K562 (cell line): ENCODE results near the gene DTWD2. TPM values are rescaled to one million over a fixed set of nuclear protein-coding genes. Genes with fewer than 3 reads are reported as not detected.

Experiments
- ATAC-seq: fragments of 200-7000 bp; cut with Tn5 transposase; 3 replicates; pipeline ENCODE4 v1.9.1; 2020; ENCODE audit warnings: moderate library complexity
- BruUV-seq: library from RNA; stranded (reverse); fragments of 400-500 nt; replicated peaks from 2 replicates; lab custom pipeline; 2021; lab: Mats Ljungman, UMichigan
- CTCF ChIA-PET: fragments of 300-600 bp; formaldehyde crosslinking; extraction: SDS; loops from one replicate; lab custom pipeline; 2021; ENCODE audit warnings: low intra/inter-chr PET ratio; lab: Yijun Ruan, JAX
- POLR2A ChIA-PET: fragments of 300-600, 350-650 bp; sonication (Branson Sonifier 250); formaldehyde crosslinking; extraction: SDS; loops from one replicate; lab custom pipeline; 2021; ENCODE audit warnings: antibody characterized with exemption, inconsistent platforms; lab: Yijun Ruan, JAX
- DNase-seq, 4 experiments: peaks; one replicate each; pipeline versions ENCODE4 v3.0.0 to v3.0.0-alpha.2; 2011 to 2018; ENCODE audit warnings: low spot score in 3 of 4, mixed read lengths in 3 of 4; ENCODE audit errors: extremely low read depth in 1 of 4
- FAIRE-seq: peaks from 2 replicates; lab custom pipeline; 2011; peaks lifted over from hg19 to GRCh38; lab: Jason Lieb, UNC
- H2AFZ ChIP-seq: 2 replicates; pipeline ENCODE4 v1.6.0; 2011; ENCODE audit warnings: low read depth, low read length, control low read depth, inconsistent platforms
- H3K27ac ChIP-seq: fragments of 200-600 bp; 3 replicates; pipeline ENCODE4 v1.8.0; 2011; ENCODE audit warnings: low read depth, mild to moderate bottlenecking, control low read depth, inconsistent platforms, low read length, moderate library complexity, mixed read lengths; ENCODE audit errors: extremely low read depth
- H3K27me3 ChIP-seq, 2 experiments: fragments of 300-600 bp in 1 of 2; 2 replicates in 1 of 2; 3 replicates in 1 of 2; pipeline versions ENCODE4 v1.6.0 to v1.8.0; 2011; ENCODE audit warnings: inconsistent platforms in 2 of 2, low read length in 2 of 2, mild to moderate bottlenecking in 1 of 2, mixed read lengths in 1 of 2, moderate library complexity in 1 of 2; ENCODE audit not compliant: control insufficient read depth in 2 of 2, insufficient read depth in 2 of 2
- H3K36me3 ChIP-seq: fragments of 300-600 bp; 3 replicates; pipeline ENCODE4 v1.8.0; 2011; ENCODE audit warnings: mild to moderate bottlenecking, low read length, inconsistent platforms; ENCODE audit not compliant: control insufficient read depth, insufficient read depth
- H3K4me1 ChIP-seq, 2 experiments: fragments of 200-600 bp in 1 of 2; replicated peaks in 1 of 2; 2 replicates in 1 of 2; 3 replicates in 1 of 2; pipeline versions ENCODE4 v1.5.1 to v1.8.0; 2011; ENCODE audit warnings: inconsistent platforms in 2 of 2, low read length in 2 of 2, mild to moderate bottlenecking in 1 of 2, mixed read lengths in 1 of 2, moderate library complexity in 1 of 2; ENCODE audit not compliant: control insufficient read depth in 2 of 2, insufficient read depth in 2 of 2
- H3K4me2 ChIP-seq: 2 replicates; pipeline ENCODE4 v1.6.1; 2011; ENCODE audit warnings: low read length, control low read depth, inconsistent platforms, mixed read lengths; ENCODE audit not compliant: insufficient read depth
- H3K4me3 ChIP-seq: fragments of 200-600 bp; sonication (generic), shearing (Covaris generic); 2 replicates; pipeline ENCODE4 v1.5.1; 2016; ENCODE audit warnings: control low read depth, inconsistent platforms
- H3K79me2 ChIP-seq: fragments of 200-600 bp; 3 replicates; pipeline ENCODE4 v1.8.0; 2011; ENCODE audit warnings: low read length, inconsistent platforms; ENCODE audit not compliant: control insufficient read depth, insufficient read depth
- H3K9ac ChIP-seq, 2 experiments: 2 replicates each; pipeline versions ENCODE4 v1.6.0 to v1.6.1; 2011; ENCODE audit warnings: low read depth in 2 of 2, low read length in 2 of 2, control low read depth in 1 of 2, inconsistent platforms in 1 of 2, mild to moderate bottlenecking in 1 of 2, mixed read lengths in 1 of 2; ENCODE audit not compliant: insufficient read depth in 1 of 2
- H3K9me1 ChIP-seq: one replicate; pipeline ENCODE4 v1.6.0; 2011; ENCODE audit warnings: inconsistent platforms, mild to moderate bottlenecking, low read length, moderate library complexity; ENCODE audit not compliant: control insufficient read depth, insufficient read depth
- H3K9me3 ChIP-seq: replicated peaks from 2 replicates; pipeline ENCODE4 v1.5.1; 2011; ENCODE audit warnings: low read depth, low read length, inconsistent platforms; ENCODE audit not compliant: control insufficient read depth, insufficient read depth
- H4K20me1 ChIP-seq: replicated peaks from 2 replicates; pipeline ENCODE4 v1.6.1; 2011; ENCODE audit warnings: low read length, inconsistent platforms, mixed read lengths; ENCODE audit not compliant: control insufficient read depth, insufficient read depth
- ARID3B ChIP-seq: fragments of 250-450 bp; sonication (Bioruptor Pico); IDR thresholded peaks from 2 replicates; pipeline ENCODE4 v1.4.0; 2020; ENCODE audit warnings: borderline replicate concordance
- EGR1 ChIP-seq: fragments of 450-650 bp; conservative IDR thresholded peaks from 2 replicates; pipeline ENCODE4 v1.6.1; 2017; ENCODE audit warnings: mild to moderate bottlenecking
- IFI16 ChIP-seq: fragments of 250-450 bp; sonication (Bioruptor Pico); IDR thresholded peaks from 2 replicates; pipeline ENCODE4 v2.1.2; 2022; ENCODE audit warnings: mild to moderate bottlenecking, inconsistent platforms
- MAFK ChIP-seq: IDR thresholded peaks from 2 replicates; pipeline ENCODE4 v1.6.1; 2011; ENCODE audit warnings: low read length, improper control_type of control experiment
- NR2C2 ChIP-seq, 2 experiments: fragments of 200-800 bp in 1 of 2; sonication (Bioruptor generic) in 1 of 2; sonication (generic) in 1 of 2; formaldehyde crosslinking in 1 of 2; IDR thresholded peaks; 2 replicates each; pipeline versions ENCODE4 v1.6.1 to v1.8.0; 2016 to 2022; ENCODE audit warnings: mild to moderate bottlenecking in 1 of 2, missing compliant biosample characterization in 1 of 2, missing genetic modification characterization in 1 of 2, missing genetic modification reagents in 1 of 2
- PHB2 ChIP-seq: fragments of 450-650 bp; IDR thresholded peaks from 2 replicates; pipeline ENCODE4 v1.6.1; 2017; ENCODE audit warnings: low read depth
- RBM15 ChIP-seq: fragments of 200-400 bp; formaldehyde crosslinking; IDR thresholded peaks from 2 replicates; pipeline ENCODE4 v1.6.1; 2018; ENCODE audit warnings: mild to moderate bottlenecking, low read length, moderate library complexity; ENCODE audit not compliant: insufficient read depth
- SIX5 ChIP-seq, 2 experiments: IDR thresholded peaks; 2 replicates each; pipeline ENCODE4 v1.6.1; 2011; ENCODE audit warnings: low read length in 2 of 2, borderline replicate concordance in 1 of 2, low read depth in 1 of 2, mild to moderate bottlenecking in 1 of 2, moderate library complexity in 1 of 2; ENCODE audit not compliant: insufficient read depth in 1 of 2
- TCF15 ChIP-seq: fragments of 250-450 bp; sonication (Bioruptor Pico); IDR thresholded peaks from 2 replicates; pipeline ENCODE4 v1.8.0; 2022; ENCODE audit warnings: moderate library complexity, mild to moderate bottlenecking, inconsistent platforms
- XRCC3 ChIP-seq: fragments of 450-650 bp; IDR thresholded peaks from 2 replicates; pipeline ENCODE4 v1.6.1; 2017; ENCODE audit warnings: mild to moderate bottlenecking, moderate library complexity
- ZKSCAN8 ChIP-seq: fragments of 200-800 bp; sonication (Bioruptor generic); IDR thresholded peaks from 2 replicates; pipeline ENCODE4 v1.6.1; 2016; ENCODE audit warnings: missing genetic modification characterization, missing compliant biosample characterization
- ZNF561 ChIP-seq: fragments of 450-650 bp; formaldehyde crosslinking; conservative IDR thresholded peaks from 2 replicates; pipeline ENCODE4 v1.4.0; 2020; ENCODE audit warnings: mild to moderate bottlenecking, moderate library complexity
- WGBS: fragments of 100-300 bp; shearing (Covaris generic); methylation state at CpG from one replicate; pipeline ENCODE4 v1.1.6; 2016; ENCODE audit warnings: low coverage, mixed read lengths; ENCODE audit not compliant: insufficient coverage; ENCODE audit errors: missing lambda C conversion rate; 5-methylcytosine and 5-hydroxymethylcytosine counted together
- in situ Hi-C: fragments of 300-500 bp; cut with MboI; formaldehyde crosslinking; loops from 4 replicates; pipeline ENCODE4 v1.15.0; 2018; ENCODE audit warnings: inconsistent platforms, mixed read lengths
- intact Hi-C: fragments of 100-400 bp; cut with micrococcal nuclease; formaldehyde crosslinking; loops from 2 replicates; pipeline ENCODE4 v1.14.2; 2022
- polyA plus RNA-seq, 8 experiments: library from polyadenylated mRNA; depleted of rRNA in 4 of 8; stranded (reverse) in 5 of 8; unstranded in 3 of 8; fragments of >200 nt; fragmentation: Nextera tagmentation in 2 of 8; fragmentation: Illumina TruSeq in 1 of 8; extraction: Ambion mirVana in 2 of 8; extraction: Trizol in 1 of 8; gene quantifications; 2 replicates each; pipeline versions ENCODE4 v1.2.1 to v1.2.3, GENCODE V29; 2011 to 2014; ENCODE audit warnings: inconsistent platforms in 1 of 8, missing spikeins in 1 of 8
- total RNA-seq, 7 experiments: library from RNA; depleted of rRNA in 6 of 7; stranded (reverse); fragments of >200 nt in 6 of 7; fragmentation: Illumina TruSeq in 2 of 7; extraction: Trizol in 2 of 7; gene quantifications; 2 replicates each; pipeline versions ENCODE4 v1.2.1 to v1.2.3, GENCODE V29; 2011 to 2021; ENCODE audit warnings: low replicate concordance in 1 of 7
- TF ChIP-seq, protein P1 (sequence below), 2 experiments: fragments of 450-650 bp; formaldehyde crosslinking in 1 of 2; IDR thresholded peaks; 2 replicates each; pipeline versions ENCODE4 v1.4.0 to v1.6.1; 2014 to 2020; ENCODE audit warnings: mild to moderate bottlenecking in 2 of 2, borderline replicate concordance in 1 of 2, low read depth in 1 of 2

The DTWD2 gene
- total and polyA plus RNA-seq, 9 of the 15 experiments (the other 6 are each of a cell fraction or from before 2014, with no cell fraction given), result 0.99 to 10.8 (median 4.1) TPM

DNA sequence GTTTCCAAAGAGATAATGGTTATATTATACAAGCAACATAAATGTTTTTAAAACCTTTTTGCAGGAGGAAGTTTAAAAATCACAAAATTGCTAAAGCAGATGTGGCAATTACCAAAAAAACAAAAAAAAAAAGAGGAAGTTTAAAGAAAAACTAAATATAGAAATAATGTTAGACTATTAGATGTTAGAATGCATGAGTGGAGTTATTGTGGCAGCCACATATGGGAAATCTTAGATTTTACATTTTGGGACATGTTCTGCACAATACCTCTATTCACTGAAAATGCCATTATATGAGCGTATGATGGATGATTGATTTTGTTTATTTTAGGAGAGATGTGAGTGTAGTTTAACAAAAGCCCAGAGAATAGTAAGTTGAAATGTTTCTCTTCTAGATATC is 31.2 kb upstream of the DTWD2 start:
- FAIRE-seq (no peak), ATAC-seq (no peak), DNase-seq (no peak)
- ChIA-PET POLR2A (no interaction called here), CTCF (interaction anchor here (1.1 kb wide), 1 partner anchor 392 kb away, joined by 3 read pairs; no protein-coding TSS in a partner anchor)
- no peaks in the 10 kb centered on the region for H4K20me1 ChIP-seq
- no peak overlapping the region for H3K4me3 ChIP-seq
- no peaks in the 10 kb centered on the region for H3K36me3 ChIP-seq
- no peaks in the 10 kb centered on the region for H3K9me3 ChIP-seq
- H3K9me1 ChIP-seq, result no peaks in the 10 kb centered on the region
- intact Hi-C loops, result no loop called here
- H2AFZ ChIP-seq, result no peak overlapping the region
- BruUV-seq, result no TSS peak
- in situ Hi-C loops, result no loop called here
- no peaks in the 10 kb centered on the region for H3K4me1 ChIP-seq
- no peaks in the 10 kb centered on the region for H3K79me2 ChIP-seq
- H3K27ac ChIP-seq, result no peak overlapping the region
- 82% methylated on average over 1 of the region's 1 CpG for WGBS
- H3K27me3 ChIP-seq, result no peaks in the 10 kb centered on the region
- H3K9ac ChIP-seq, result no peak overlapping the region
- H3K4me2 ChIP-seq, result no peak overlapping the region
- TF ChIP-seq PHB2 (no peak), XRCC3 (no peak), TCF15 (CRISPR knock-in tag) (no peak), ARID3B (CRISPR knock-in tag) (no peak), NR2C2 (CRISPR knock-in tag; IDR thresholded peaks at IDR 0.05) (no peak), NR2C2 (tag; IDR thresholded peaks at IDR 0.05) (no peak), EGR1 (no peak), ZNF561 (CRISPR knock-in tag) (no peak), SIX5 (IDR thresholded peaks at IDR 0.05; ENCODE audit: borderline replicate concordance in 1 of 2, insufficient read depth in 1 of 2, low read depth in 1 of 2, low read length in 2 of 2) (no peak), ZKSCAN8 (CRISPR knock-in tag) (no peak), RBM15 (no peak), IFI16 (CRISPR knock-in tag) (no peak), MAFK (no peak)
- TF ChIP-seq, protein P1, sequence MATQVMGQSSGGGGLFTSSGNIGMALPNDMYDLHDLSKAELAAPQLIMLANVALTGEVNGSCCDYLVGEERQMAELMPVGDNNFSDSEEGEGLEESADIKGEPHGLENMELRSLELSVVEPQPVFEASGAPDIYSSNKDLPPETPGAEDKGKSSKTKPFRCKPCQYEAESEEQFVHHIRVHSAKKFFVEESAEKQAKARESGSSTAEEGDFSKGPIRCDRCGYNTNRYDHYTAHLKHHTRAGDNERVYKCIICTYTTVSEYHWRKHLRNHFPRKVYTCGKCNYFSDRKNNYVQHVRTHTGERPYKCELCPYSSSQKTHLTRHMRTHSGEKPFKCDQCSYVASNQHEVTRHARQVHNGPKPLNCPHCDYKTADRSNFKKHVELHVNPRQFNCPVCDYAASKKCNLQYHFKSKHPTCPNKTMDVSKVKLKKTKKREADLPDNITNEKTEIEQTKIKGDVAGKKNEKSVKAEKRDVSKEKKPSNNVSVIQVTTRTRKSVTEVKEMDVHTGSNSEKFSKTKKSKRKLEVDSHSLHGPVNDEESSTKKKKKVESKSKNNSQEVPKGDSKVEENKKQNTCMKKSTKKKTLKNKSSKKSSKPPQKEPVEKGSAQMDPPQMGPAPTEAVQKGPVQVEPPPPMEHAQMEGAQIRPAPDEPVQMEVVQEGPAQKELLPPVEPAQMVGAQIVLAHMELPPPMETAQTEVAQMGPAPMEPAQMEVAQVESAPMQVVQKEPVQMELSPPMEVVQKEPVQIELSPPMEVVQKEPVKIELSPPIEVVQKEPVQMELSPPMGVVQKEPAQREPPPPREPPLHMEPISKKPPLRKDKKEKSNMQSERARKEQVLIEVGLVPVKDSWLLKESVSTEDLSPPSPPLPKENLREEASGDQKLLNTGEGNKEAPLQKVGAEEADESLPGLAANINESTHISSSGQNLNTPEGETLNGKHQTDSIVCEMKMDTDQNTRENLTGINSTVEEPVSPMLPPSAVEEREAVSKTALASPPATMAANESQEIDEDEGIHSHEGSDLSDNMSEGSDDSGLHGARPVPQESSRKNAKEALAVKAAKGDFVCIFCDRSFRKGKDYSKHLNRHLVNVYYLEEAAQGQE (IDR thresholded peaks at IDR 0.05; ENCODE audit: borderline replicate concordance), result no peak
- TF ChIP-seq, protein P1 (CRISPR knock-in tag; IDR thresholded peaks at IDR 0.05; ENCODE audit: low read depth), result no peak
